K562 (cell line): Measurements from ENCODE around the gene SLC39A5. TPM values are rescaled to one million over a fixed set of nuclear protein-coding genes. Genes with fewer than 3 reads are reported as not detected.

ENCODE experiments used
- CTBP1 ChIP-seq: fragments of 450-650 bp; IDR thresholded peaks from 2 replicates; pipeline ENCODE4 v1.6.1; 2016; ENCODE audit warnings: borderline replicate concordance
- EHMT2 ChIP-seq: fragments of 450-650 bp; IDR thresholded peaks from 2 replicates; pipeline ENCODE4 v1.6.1; 2018; ENCODE audit warnings: antibody characterized with exemption
- ESRRA ChIP-seq: fragments of 450-650 bp; IDR thresholded peaks from 2 replicates; pipeline ENCODE4 v1.6.1; 2014; ENCODE audit warnings: low read depth, mild to moderate bottlenecking, moderate library complexity, borderline replicate concordance
- HOXB6 ChIP-seq: fragments of 250-450 bp; sonication (Bioruptor Pico); IDR thresholded peaks from 2 replicates; pipeline ENCODE4 v1.5.1; 2022; ENCODE audit warnings: mild to moderate bottlenecking, borderline replicate concordance
- KDM1A ChIP-seq, 2 experiments: fragments of 450-650 bp; IDR thresholded peaks; 2 replicates each; pipeline ENCODE4 v1.6.1; 2016; ENCODE audit warnings: mild to moderate bottlenecking in 2 of 2
- NONO ChIP-seq, 2 experiments: fragments of 200-400 bp in 1 of 2; fragments of 450-650 bp in 1 of 2; formaldehyde crosslinking in 1 of 2; IDR thresholded peaks; 2 replicates each; pipeline ENCODE4 v1.6.1; 2017; ENCODE audit warnings: low read depth in 2 of 2, mild to moderate bottlenecking in 2 of 2, moderate library complexity in 2 of 2, low read length in 1 of 2
- NR1H2 ChIP-seq: sonication (generic); formaldehyde crosslinking; IDR thresholded peaks from 2 replicates; pipeline ENCODE4 v1.4.0; 2020; ENCODE audit warnings: mild to moderate bottlenecking, missing genetic modification reagents
- SREBF2 ChIP-seq: sonication (generic); formaldehyde crosslinking; IDR thresholded peaks from 2 replicates; pipeline ENCODE4 v1.4.0; 2020; ENCODE audit warnings: mild to moderate bottlenecking, missing genetic modification reagents
- SRF ChIP-seq, 2 experiments: fragments of 250-450, 450-650 bp in 1 of 2; sonication (Bioruptor Pico) in 1 of 2; sonication (generic) in 1 of 2; formaldehyde crosslinking; IDR thresholded peaks; 2 replicates each; pipeline versions ENCODE4 v1.5.0 to v1.5.1; 2020 to 2022; ENCODE audit warnings: mild to moderate bottlenecking in 1 of 2, missing genetic modification reagents in 1 of 2
- THRAP3 ChIP-seq: fragments of 450-650 bp; IDR thresholded peaks from 2 replicates; pipeline ENCODE4 v1.6.1; 2016; ENCODE audit warnings: mild to moderate bottlenecking, inconsistent platforms, borderline replicate concordance
- TOE1 ChIP-seq, 2 experiments: fragments of 450-650 bp in 1 of 2; sonication (generic) in 1 of 2; formaldehyde crosslinking in 1 of 2; IDR thresholded peaks; 2 replicates each; pipeline versions ENCODE4 v1.7.1 to v1.8.0; 2016 to 2022; ENCODE audit warnings: borderline replicate concordance in 2 of 2, mild to moderate bottlenecking in 2 of 2, antibody characterized with exemption in 1 of 2, inconsistent platforms in 1 of 2, low read depth in 1 of 2, missing genetic modification reagents in 1 of 2, moderate library complexity in 1 of 2
- polyA plus RNA-seq, 8 experiments: library from polyadenylated mRNA; depleted of rRNA in 4 of 8; stranded (reverse) in 5 of 8; unstranded in 3 of 8; fragments of >200 nt; fragmentation: Nextera tagmentation in 2 of 8; fragmentation: Illumina TruSeq in 1 of 8; extraction: Ambion mirVana in 2 of 8; extraction: Trizol in 1 of 8; gene quantifications; 2 replicates each; pipeline versions ENCODE4 v1.2.1 to v1.2.3, GENCODE V29; 2011 to 2014; ENCODE audit warnings: inconsistent platforms in 1 of 8, missing spikeins in 1 of 8
- total RNA-seq, 7 experiments: library from RNA; depleted of rRNA in 6 of 7; stranded (reverse); fragments of >200 nt in 6 of 7; fragmentation: Illumina TruSeq in 2 of 7; extraction: Trizol in 2 of 7; gene quantifications; 2 replicates each; pipeline versions ENCODE4 v1.2.1 to v1.2.3, GENCODE V29; 2011 to 2021; ENCODE audit warnings: low replicate concordance in 1 of 7
- TF ChIP-seq, protein P1 (sequence below): conservative IDR thresholded peaks from 2 replicates; pipeline ENCODE4 v1.6.1; 2011; ENCODE audit warnings: low read depth, mild to moderate bottlenecking, low read length; ENCODE audit not compliant: control insufficient read depth
- TF ChIP-seq, protein P2 (sequence below): fragments of 150-350 bp; IDR thresholded peaks from 2 replicates; pipeline ENCODE4 v1.6.1; 2014; ENCODE audit warnings: low read depth, mild to moderate bottlenecking, low read length, borderline replicate concordance
- TF ChIP-seq, protein P3 (sequence below): fragments of 250-450 bp; sonication (Bioruptor Pico); IDR thresholded peaks from 2 replicates; pipeline ENCODE4 v1.5.0; 2021; ENCODE audit warnings: mild to moderate bottlenecking, borderline replicate concordance
- TF ChIP-seq, protein P4 (sequence below): fragments of 450-650 bp; formaldehyde crosslinking; IDR thresholded peaks from 2 replicates; pipeline ENCODE4 v1.4.0; 2022; ENCODE audit warnings: missing genetic modification characterization

SLC39A5 gene
- total and polyA plus RNA-seq, 9 of the 15 experiments (the other 6 are each of a cell fraction or from before 2014, with no cell fraction given) = 0.08 to 0.10 TPM; not detected in 7

DNA sequence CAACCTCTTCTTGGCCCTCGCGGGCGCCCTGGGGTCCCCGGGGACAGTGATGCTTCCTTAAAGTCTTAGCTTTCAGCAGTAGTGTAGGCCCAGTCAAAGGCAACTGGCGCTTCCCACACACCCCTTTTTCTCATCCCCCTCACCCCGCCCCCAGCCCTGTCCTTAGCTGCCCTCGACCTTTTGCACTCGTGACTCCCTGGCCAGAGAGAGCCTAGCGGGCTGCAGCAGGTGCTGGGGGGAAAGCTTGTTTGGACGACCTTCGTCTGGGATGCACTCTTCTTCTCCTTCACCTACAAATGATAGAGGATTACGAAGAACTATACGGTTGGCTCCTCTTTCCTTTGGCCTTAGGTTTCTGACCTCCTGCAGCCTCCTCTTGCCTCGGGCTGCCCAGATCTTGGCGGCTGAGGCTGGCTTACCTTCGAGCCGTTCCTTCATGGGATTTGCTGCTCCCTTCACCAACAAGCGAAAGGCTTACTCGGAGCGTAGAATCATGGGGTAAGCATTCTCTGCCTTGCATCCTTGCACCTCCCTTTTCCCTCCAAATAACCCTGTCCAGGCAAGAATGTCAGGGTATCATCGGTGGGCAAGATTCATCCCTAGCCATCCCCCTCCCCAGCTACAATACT is 37.7 kb downstream of the SLC39A5 start (continued):
- TF ChIP-seq TOE1 (IDR thresholded peaks at IDR 0.05; ENCODE audit: borderline replicate concordance) (peak; percentile 20; the same call in 1 of the 2 replicates), TOE1 (CRISPR knock-in tag; IDR thresholded peaks at IDR 0.05; ENCODE audit: borderline replicate concordance, low read depth) (no peak), THRAP3 (no peak), SREBF2 (CRISPR knock-in tag) (no peak), SRF (CRISPR knock-in tag; IDR thresholded peaks at IDR 0.05) (no peak), EHMT2 (no peak), NR1H2 (CRISPR knock-in tag) (no peak), CTBP1 (no peak), ESRRA (peak; percentile 83), HOXB6 (no peak), NONO (IDR thresholded peaks at IDR 0.05; ENCODE audit: low read depth in 2 of 2, low read length in 1 of 2) (no peak), KDM1A (IDR thresholded peaks at IDR 0.05) (peak in 1 of 2 experiments; percentile 23; a peak in 1 of 4 replicates)
- TF ChIP-seq, protein P1, sequence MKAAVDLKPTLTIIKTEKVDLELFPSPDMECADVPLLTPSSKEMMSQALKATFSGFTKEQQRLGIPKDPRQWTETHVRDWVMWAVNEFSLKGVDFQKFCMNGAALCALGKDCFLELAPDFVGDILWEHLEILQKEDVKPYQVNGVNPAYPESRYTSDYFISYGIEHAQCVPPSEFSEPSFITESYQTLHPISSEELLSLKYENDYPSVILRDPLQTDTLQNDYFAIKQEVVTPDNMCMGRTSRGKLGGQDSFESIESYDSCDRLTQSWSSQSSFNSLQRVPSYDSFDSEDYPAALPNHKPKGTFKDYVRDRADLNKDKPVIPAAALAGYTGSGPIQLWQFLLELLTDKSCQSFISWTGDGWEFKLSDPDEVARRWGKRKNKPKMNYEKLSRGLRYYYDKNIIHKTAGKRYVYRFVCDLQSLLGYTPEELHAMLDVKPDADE = no peak
- TF ChIP-seq, protein P2, sequence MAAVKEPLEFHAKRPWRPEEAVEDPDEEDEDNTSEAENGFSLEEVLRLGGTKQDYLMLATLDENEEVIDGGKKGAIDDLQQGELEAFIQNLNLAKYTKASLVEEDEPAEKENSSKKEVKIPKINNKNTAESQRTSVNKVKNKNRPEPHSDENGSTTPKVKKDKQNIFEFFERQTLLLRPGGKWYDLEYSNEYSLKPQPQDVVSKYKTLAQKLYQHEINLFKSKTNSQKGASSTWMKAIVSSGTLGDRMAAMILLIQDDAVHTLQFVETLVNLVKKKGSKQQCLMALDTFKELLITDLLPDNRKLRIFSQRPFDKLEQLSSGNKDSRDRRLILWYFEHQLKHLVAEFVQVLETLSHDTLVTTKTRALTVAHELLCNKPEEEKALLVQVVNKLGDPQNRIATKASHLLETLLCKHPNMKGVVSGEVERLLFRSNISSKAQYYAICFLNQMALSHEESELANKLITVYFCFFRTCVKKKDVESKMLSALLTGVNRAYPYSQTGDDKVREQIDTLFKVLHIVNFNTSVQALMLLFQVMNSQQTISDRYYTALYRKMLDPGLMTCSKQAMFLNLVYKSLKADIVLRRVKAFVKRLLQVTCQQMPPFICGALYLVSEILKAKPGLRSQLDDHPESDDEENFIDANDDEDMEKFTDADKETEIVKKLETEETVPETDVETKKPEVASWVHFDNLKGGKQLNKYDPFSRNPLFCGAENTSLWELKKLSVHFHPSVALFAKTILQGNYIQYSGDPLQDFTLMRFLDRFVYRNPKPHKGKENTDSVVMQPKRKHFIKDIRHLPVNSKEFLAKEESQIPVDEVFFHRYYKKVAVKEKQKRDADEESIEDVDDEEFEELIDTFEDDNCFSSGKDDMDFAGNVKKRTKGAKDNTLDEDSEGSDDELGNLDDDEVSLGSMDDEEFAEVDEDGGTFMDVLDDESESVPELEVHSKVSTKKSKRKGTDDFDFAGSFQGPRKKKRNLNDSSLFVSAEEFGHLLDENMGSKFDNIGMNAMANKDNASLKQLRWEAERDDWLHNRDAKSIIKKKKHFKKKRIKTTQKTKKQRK = no peak
- TF ChIP-seq, protein P3, sequence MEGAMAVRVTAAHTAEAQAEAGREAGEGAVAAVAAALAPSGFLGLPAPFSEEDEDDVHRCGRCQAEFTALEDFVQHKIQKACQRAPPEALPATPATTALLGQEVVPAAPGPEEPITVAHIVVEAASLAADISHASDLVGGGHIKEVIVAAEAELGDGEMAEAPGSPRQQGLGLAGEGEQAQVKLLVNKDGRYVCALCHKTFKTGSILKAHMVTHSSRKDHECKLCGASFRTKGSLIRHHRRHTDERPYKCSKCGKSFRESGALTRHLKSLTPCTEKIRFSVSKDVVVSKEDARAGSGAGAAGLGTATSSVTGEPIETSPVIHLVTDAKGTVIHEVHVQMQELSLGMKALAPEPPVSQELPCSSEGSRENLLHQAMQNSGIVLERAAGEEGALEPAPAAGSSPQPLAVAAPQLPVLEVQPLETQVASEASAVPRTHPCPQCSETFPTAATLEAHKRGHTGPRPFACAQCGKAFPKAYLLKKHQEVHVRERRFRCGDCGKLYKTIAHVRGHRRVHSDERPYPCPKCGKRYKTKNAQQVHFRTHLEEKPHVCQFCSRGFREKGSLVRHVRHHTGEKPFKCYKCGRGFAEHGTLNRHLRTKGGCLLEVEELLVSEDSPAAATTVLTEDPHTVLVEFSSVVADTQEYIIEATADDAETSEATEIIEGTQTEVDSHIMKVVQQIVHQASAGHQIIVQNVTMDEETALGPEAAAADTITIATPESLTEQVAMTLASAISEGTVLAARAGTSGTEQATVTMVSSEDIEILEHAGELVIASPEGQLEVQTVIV = no peak
- TF ChIP-seq, protein P4, sequence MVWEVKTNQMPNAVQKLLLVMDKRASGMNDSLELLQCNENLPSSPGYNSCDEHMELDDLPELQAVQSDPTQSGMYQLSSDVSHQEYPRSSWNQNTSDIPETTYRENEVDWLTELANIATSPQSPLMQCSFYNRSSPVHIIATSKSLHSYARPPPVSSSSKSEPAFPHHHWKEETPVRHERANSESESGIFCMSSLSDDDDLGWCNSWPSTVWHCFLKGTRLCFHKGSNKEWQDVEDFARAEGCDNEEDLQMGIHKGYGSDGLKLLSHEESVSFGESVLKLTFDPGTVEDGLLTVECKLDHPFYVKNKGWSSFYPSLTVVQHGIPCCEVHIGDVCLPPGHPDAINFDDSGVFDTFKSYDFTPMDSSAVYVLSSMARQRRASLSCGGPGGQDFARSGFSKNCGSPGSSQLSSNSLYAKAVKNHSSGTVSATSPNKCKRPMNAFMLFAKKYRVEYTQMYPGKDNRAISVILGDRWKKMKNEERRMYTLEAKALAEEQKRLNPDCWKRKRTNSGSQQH = no peak
